Heart right ventricle (tissue), 16 donors: ENCODE results near the gene EFNA5. TPM values are rescaled to one million over a fixed set of nuclear protein-coding genes. Genes with fewer than 3 reads are reported as not detected.

ENCODE experiments used
- ATAC-seq, 8 donors: fragments of 200-7000 bp; cut with Tn5 transposase; one replicate each; pipeline ENCODE4 v1.9.1; 2020; ENCODE audit warnings: mild to moderate bottlenecking in 8 of 8, moderate library complexity in 8 of 8, moderate number of reproducible peaks in 1 of 8
- DNase-seq, 2 donors: peaks; one replicate each; pipeline ENCODE4 v3.0.0-alpha.2; 2020
- H3K27ac ChIP-seq, 10 donors: fragments of 200-600 bp; sonication (generic) in 2 of 10; one replicate each; pipeline versions ENCODE4 v1.5.0 to v1.8.0; 2020 to 2022; ENCODE audit warnings: mild to moderate bottlenecking in 3 of 10
- H3K27me3 ChIP-seq, 7 donors: fragments of 200-600 bp; one replicate each; pipeline ENCODE4 v1.8.0; 2021 to 2022; ENCODE audit warnings: mild to moderate bottlenecking in 2 of 7
- H3K36me3 ChIP-seq, 9 donors: fragments of 200-600 bp; sonication (generic) in 1 of 9; one replicate each; pipeline versions ENCODE4 v1.5.0 to v1.8.0; 2020 to 2022; ENCODE audit warnings: mild to moderate bottlenecking in 2 of 9
- H3K4me1 ChIP-seq, 9 donors: fragments of 200-600 bp; sonication (generic) in 1 of 9; one replicate each; pipeline versions ENCODE4 v1.5.0 to v1.8.0; 2020 to 2022; ENCODE audit warnings: mild to moderate bottlenecking in 4 of 9
- H3K4me3 ChIP-seq, 10 donors: fragments of 200-600 bp; sonication (generic) in 2 of 10; one replicate each; pipeline versions ENCODE4 v1.5.0 to v1.8.0; 2020 to 2022; ENCODE audit warnings: mild to moderate bottlenecking in 7 of 10, moderate library complexity in 2 of 10
- H3K9me3 ChIP-seq, 11 donors: fragments of 200-600 bp in 10 of 11; sonication (generic) in 2 of 11; one replicate each; pipeline versions ENCODE4 v1.5.0 to v1.8.0; 2013 to 2022; ENCODE audit warnings: mild to moderate bottlenecking in 2 of 11, control low read depth in 1 of 11, moderate library complexity in 1 of 11
- WGBS, 2 donors: extraction: QIAGEN DNeasy Blood & Tissue Kit; methylation state at CpG; one replicate each; pipeline ENCODE4 v1.1.7; 2013; ENCODE audit warnings: inconsistent platforms in 1 of 2; 5-methylcytosine and 5-hydroxymethylcytosine counted together
- intact Hi-C, 10 donors: fragments of 100-400 bp; cut with DNase I; formaldehyde crosslinking; loops; one replicate each; pipeline versions ENCODE4 v1.11.1 to v1.14.2; 2022
- polyA plus RNA-seq, 2 donors: library from polyadenylated mRNA; stranded (reverse); fragments of 200-250 nt; gene quantifications; one replicate each; pipeline ENCODE4 v1.2.3, GENCODE V29; 2013
- total RNA-seq, 10 donors: library from RNA; stranded (reverse); fragmentation: NEBNext Ultra II Directional in 3 of 10; extraction: Animal tissue kit (Norgen Biotek cat#: 25700) in 3 of 10; gene quantifications; one replicate each; pipeline versions ENCODE4 v1.2.1 to v1.2.4, GENCODE V29; 2021 to 2023
- TF ChIP-seq, protein P1 (sequence below), 9 donors: fragments of 200-600 bp; sonication (generic) in 2 of 9; IDR thresholded peaks; one replicate each; pipeline versions ENCODE4 v1.5.0 to v1.8.0; 2021 to 2022; ENCODE audit warnings: antibody characterized with exemption in 9 of 9, mild to moderate bottlenecking in 5 of 9, moderate library complexity in 1 of 9
- donor health status: Arrhythmogenic right ventricular cardiomyopathy.
- donor health status: ischemic (EF 13 %, LVEDD 7.1; RV severe dilation, severe dysfunction).
- donor health status: healthy with polysubstance abuse.
- donor health status: DM: no; HTN: yes; CAD: no.
- donor health status: DM: no; HTN: no; CAD: no.
- donor health status: ischemic (EF 25% LVEDD 6.9; RV normal size, moderate dysfunction).
- donor health status: ischemic (EF 25% LVEDD 5.7; RV mildly dilated, moderate dysfunction).
- donor health status: healthy.
- donor health status: DM: yes; HTN: yes; CAD: no.
- donor health status: Ischemic cardiomyopathy.
- donor health status: ischemic (EF 35%, LVEDD 5.7; RV mildly dilated, moderate dysfunction).
- donor health status: nonischemic (EF 11% LVEDD 7.7; RV severe dilation, severe dysfunction).
- donor health status: DM: yes; HTN: yes; CAD: no.
- donor health status: PGD.
- donor health status: ischemic (EF 29% LVEDD 5.4; RV normal size, mild dysfunction).
- donor health status: nonischemic (EF 23%, LVEDD 6.1; RV moderate dilation, normal function).

Gene EFNA5
- total and polyA plus RNA-seq, 12 donors: 6.9 to 49.4 (median 33.9) TPM

DNA sequence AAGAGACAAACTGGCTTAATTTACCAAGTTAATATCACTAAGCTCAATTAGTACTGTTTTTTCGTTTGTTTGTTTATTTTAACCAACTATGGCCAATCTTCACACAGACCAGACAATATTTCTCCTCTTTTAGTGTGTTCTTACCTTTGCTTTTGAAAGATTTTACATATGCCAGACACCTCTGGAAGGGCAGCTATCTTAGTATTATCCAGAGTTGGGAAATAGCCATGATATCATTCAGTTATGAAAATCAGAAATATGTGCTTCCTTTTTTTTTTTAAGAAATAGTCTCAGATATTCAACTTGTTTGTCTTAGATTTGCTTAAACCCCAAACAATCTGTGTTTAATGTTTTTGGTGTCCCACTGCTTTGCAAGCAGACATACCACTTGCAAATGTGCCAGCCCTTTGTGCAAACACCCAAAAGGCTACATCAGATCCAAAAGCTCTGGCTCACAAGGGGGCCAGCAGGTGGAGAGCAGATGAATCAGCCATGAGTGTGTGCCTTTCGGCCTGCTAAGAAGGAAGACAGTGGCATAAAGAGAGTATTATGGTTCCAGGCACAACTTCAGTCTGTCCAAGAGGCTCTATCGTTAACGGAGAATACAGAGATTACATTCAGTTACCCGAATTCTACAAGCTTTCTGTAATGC, 147.6 kb downstream of the EFNA5 start:
- intact Hi-C loops: no loop called here
- DNase-seq: no peak
- Histone ChIP-seq H3K36me3 (no peaks in the 10 kb centered on the region), H3K27ac (no peak overlapping the region), H3K9me3 (no peaks in the 10 kb centered on the region), H3K4me3 (no peak overlapping the region), H3K4me1 (peaks cover 0 to 41% (median 8%) of the 10 kb centered on the region in 9 donors), H3K27me3 (no peaks in the 10 kb centered on the region)
- WGBS, 2 donors: 66 to 81% methylated on average over 5 of the region's 5 CpGs
- TF ChIP-seq, protein P1, sequence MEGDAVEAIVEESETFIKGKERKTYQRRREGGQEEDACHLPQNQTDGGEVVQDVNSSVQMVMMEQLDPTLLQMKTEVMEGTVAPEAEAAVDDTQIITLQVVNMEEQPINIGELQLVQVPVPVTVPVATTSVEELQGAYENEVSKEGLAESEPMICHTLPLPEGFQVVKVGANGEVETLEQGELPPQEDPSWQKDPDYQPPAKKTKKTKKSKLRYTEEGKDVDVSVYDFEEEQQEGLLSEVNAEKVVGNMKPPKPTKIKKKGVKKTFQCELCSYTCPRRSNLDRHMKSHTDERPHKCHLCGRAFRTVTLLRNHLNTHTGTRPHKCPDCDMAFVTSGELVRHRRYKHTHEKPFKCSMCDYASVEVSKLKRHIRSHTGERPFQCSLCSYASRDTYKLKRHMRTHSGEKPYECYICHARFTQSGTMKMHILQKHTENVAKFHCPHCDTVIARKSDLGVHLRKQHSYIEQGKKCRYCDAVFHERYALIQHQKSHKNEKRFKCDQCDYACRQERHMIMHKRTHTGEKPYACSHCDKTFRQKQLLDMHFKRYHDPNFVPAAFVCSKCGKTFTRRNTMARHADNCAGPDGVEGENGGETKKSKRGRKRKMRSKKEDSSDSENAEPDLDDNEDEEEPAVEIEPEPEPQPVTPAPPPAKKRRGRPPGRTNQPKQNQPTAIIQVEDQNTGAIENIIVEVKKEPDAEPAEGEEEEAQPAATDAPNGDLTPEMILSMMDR (IDR thresholded peaks at IDR 0.05): no peak
- ATAC-seq: no peak

DNA sequence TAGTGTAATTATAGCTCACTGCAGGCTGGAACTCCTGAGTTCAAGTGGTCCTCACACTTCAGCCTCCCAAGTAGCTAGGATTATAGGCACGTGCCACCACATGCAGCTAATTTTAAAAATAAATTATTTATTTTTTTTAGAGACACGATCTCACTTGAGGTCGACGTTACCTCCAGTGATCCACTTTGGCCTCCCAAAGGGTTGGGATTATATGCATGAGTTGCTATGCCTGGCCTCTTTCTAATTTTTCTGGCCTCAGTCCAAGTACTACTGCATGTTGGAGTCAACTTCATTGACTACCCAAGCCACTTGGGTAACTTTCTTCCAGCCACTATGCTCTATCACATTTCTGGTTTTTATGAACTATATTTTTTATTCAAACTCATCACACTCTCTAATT, 148.3 kb downstream of the EFNA5 start:
- Histone ChIP-seq H3K27ac (no peak overlapping the region), H3K4me3 (no peak overlapping the region), H3K36me3 (no peaks in the 10 kb centered on the region), H3K4me1 (peaks cover 0 to 41% (median 8%) of the 10 kb centered on the region in 9 donors), H3K27me3 (no peaks in the 10 kb centered on the region), H3K9me3 (no peaks in the 10 kb centered on the region)
- no peak for DNase-seq
- TF ChIP-seq, protein P1 (IDR thresholded peaks at IDR 0.05): no peak
- no peak for ATAC-seq
- intact Hi-C loops: no loop called here
- WGBS, 2 donors: 83 to 85% methylated on average over 4 of the region's 4 CpGs

DNA sequence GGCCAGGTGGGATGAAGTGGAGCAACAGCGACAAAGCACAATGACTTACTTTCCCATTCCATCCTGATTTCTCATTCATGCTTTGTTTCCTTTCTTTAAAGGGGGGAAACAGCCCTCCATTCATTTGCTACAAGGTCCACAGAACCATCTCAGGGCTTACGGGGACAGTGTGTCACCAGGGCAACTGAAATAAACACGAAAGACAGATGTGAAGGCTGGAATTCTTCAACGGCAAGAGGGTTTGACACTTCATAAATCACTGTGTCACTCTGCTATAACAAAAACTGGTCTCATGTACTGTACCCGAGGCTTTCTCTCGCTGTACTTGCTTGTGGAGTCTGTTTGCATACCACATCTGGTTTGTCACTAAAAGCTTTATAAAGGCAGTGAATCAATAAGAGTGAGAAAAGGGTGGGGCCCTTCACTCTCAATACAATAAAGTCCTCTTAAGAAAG, 150.8 kb downstream of the EFNA5 start:
- TF ChIP-seq, protein P1 (IDR thresholded peaks at IDR 0.05): no peak
- Histone ChIP-seq H3K4me3 (no peak overlapping the region), H3K27me3 (no peaks in the 10 kb centered on the region), H3K4me1 (peaks cover 0 to 31% (median 0%) of the 10 kb centered on the region in 9 donors), H3K36me3 (no peaks in the 10 kb centered on the region), H3K9me3 (no peaks in the 10 kb centered on the region), H3K27ac (peak overlapping the region in 2 of 10 donors; percentile 36 to 54)
- intact Hi-C loops: no loop called here
- ATAC-seq (peak in 6 of 8 donors; percentile 7 to 56 (median 34)), DNase-seq (no peak)
- 19 to 22% methylated on average over 6 of the region's 6 CpGs for WGBS, 2 donors

DNA sequence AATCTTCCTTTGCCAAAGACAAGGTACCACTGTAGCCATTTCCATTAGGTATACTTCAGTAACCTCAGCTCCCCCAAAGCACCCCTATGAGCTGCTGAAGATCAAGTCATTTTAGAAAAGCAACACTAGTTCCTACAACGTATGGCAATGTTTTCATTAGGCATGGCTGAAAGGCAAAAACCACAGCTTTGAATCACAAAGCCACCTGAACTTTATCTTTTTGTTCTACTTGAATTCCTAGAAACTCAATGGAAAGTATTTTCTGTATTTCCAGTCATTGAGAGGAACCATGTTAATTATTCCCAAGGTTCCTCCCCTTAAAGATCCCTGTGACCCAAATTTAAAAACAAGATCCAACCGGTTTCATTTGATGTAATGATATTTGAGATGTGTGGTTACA, 152.1 kb downstream of the EFNA5 start:
- H3K36me3 ChIP-seq: no peaks in the 10 kb centered on the region
- ATAC-seq (no peak), DNase-seq (no peak)
- H3K4me3 ChIP-seq: no peak overlapping the region
- peaks cover 0 to 25% (median 0%) of the 10 kb centered on the region in 9 donors for H3K4me1 ChIP-seq
- H3K9me3 ChIP-seq: no peaks in the 10 kb centered on the region
- TF ChIP-seq, protein P1 (IDR thresholded peaks at IDR 0.05): no peak
- H3K27ac ChIP-seq: no peak overlapping the region
- H3K27me3 ChIP-seq: no peaks in the 10 kb centered on the region
- WGBS, 2 donors: 77 to 82% methylated on average over 2 of the region's 2 CpGs
- intact Hi-C loops: no loop called here
